GF-D8 (cell line): ENCODE results near the gene KLRC3.
A peak's percentile ranks its signal among the peaks of the same experiment; 100 is the strongest.
"Not testable (repeated sequence)": the region's sequence is repeated elsewhere in the genome, so short reads cannot be mapped to it uniquely, and the experiment has no call there.

ENCODE experiments used
- DNase-seq: peaks from one replicate; lab custom pipeline; 2025; lab: John Stamatoyannopoulos, UW

Gene KLRC3

DNA sequence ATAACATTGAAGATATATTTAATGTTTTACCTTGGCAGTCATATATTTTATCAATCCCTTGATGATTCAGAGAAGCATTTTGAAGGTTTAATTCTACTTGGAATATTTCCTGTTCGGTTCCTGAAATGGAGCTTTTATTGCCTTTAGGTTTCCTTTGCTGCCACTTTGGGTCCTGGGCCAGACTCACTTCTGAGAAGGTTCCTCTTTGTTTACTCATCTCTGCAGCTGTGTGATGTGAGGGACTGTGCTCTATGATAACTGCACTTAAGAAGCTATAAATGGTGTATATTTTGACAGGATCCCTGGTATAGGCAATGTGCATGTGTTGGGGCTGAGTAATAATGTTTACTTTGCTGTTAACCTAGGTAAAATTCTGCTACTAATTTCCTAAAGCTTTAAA, at the start of gene KLRC3:
Gene KLRC3 (minus strand): TSS at position 262 of the 400 bp plus-strand sequence. CDS start 45 bp downstream, at position 217.
- not testable (repeated sequence) for DNase-seq

DNA sequence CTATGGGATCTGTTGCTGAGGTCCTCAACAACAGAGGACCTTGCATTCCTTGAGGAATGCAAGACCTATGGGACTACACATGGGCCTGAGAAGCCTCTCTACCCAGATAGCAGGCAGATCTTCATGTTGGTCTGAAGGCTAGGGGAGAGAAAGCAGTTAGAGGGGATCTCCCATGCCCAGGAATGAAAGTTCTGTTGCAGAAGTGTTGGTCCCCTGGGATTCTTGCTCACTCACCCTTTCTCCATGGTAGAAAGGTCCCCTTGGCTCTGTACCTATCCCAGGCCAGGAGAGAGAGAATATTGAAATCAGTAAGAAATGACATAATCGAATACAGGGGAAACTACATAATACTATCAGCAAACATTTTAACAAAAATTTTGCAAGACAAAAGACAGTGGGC, 49.3 kb upstream of the KLRC3 start:
- no peak for DNase-seq

DNA sequence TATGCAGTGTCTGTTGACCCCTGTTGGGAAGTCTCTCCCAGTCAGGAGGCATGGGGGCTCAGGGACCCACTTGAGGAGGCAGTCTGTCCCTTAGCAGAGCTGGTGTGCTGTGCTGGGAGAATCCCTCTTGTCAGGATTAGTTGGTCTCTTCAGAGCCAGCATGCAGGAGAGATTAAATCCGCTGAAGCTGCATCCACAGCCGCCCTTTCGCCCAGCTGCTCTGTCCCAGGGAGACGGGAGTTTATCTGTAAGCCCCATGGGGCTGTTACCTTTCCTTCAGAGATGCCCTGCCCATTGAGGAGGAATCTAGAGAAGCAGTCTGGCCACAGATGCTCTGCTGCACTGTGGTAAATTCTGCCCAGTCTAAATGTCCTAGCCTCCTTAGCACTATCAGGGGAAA, 45.9 kb upstream of the KLRC3 start:
- no peak for DNase-seq

DNA sequence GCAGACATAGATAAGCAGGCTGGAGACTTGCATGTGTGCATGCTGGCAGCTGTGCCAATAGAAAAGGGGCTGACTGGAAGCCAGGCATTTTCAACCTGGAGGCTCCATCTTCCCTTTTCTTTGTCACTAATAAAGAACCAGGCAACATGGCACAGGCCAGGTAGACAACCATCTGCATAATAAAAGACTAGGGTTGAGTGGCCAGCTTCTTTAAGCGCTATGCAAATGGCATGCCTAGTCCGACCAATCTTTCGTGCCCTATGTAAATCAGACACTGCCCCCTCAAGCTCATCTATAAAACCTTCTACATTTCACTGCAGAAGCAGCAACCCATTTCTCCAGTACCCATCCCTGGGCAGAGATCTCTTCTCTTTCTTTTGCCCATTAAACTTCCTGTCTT, 37.4 kb upstream of the KLRC3 start:
- no peak for DNase-seq

DNA sequence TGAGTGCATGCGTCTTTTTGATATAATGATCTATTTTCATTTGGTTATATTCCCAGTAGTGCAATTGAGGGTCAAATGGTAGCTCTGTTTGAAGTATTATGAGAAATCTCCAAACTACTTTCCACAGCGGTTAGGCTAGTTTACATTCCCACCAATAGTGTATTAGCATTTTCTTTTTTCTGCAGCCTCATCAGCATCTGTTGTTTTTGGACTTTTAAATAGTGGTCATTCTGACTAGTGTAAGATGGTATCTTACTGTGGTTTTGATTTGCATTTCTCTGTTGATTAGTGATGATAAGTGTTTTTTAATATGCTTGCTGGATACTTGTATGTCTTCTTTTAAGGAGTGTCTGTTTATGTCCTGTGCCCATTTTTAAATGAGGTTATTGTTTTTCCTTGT, 36.5 kb upstream of the KLRC3 start:
- no peak for DNase-seq

DNA sequence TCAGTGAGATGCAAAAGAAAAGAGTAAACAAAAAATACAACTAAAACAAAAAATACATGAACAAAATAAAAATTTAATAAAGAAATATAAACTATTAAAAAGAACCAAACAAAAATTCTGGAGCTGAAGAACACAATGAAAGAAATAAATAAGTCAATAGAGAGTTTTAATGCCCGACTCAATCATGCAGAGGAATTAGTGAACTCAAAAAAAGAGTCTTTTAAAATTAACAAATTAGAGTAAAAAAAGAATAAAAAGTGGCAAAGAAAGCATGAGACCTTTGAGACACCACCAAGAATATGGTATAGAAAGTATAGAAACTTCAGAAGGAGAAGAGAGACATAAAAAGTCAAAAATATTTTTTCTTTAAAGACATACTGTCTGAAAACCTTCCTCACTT, 35.4 kb upstream of the KLRC3 start:
- no peak for DNase-seq

DNA sequence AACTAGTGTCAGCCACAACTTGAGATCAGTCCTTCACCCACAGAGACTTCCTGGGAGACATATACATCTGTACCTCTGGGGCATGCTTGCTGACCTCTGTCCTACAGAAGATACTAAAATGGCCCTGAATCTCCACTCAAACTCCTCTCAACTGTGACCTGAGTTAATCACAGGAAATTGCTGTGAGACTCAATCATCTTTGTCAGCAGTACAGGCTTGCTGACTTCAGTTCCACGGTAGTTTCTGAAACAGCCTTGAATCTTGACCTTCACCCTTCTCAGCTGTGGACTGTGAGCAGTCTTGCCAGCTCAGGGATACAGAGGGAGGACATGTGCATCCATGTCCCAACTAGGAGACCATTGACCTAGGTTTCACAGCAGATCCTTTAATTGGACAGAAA, 34.1 kb upstream of the KLRC3 start:
- DNase-seq: no peak

DNA sequence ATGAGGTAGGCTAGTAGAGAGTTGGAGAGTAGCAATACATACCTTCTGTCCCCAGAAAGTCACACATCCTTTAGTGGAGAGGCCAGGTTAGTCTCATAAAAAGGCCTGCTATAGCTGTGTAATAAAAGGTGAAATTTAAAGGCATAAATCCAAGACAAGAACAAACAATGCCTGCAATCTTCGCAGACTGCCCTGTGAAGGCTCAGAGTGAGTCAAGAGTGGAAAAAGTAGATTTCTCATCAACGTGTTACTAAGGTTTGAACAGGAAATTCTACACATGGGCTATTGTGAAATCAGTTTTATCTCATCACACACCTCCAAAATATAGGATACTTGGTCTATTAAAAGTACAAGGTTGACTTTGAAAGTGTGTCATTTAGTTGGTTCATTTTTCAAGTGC, 32.8 kb upstream of the KLRC3 start, which contains the start of gene KLRC1:
Gene KLRC1 (minus strand): TSS at position 222 of the 400 bp plus-strand sequence. CDS start 2,221 bp downstream, outside the sequence.
- no peak for DNase-seq

DNA sequence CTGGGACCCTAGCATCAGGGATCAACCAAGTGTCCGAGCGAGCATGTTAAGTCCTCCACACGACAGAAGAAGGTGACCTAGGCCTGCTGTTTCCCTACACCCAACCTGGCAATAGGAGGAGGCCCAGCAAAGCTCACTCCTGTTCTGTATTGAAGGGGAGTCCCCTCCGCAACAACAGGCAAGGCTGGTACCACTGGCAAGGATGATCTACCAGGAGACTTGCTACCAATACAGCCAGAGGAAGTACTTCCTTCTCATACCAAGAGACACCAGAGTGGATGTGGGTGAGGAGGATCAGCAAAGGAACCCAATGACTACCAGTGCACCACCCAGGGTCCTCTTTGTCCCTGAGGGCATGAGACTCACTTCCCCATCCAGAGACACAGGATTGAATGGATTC, 27.8 kb upstream of the KLRC3 start:
- no peak for DNase-seq

DNA sequence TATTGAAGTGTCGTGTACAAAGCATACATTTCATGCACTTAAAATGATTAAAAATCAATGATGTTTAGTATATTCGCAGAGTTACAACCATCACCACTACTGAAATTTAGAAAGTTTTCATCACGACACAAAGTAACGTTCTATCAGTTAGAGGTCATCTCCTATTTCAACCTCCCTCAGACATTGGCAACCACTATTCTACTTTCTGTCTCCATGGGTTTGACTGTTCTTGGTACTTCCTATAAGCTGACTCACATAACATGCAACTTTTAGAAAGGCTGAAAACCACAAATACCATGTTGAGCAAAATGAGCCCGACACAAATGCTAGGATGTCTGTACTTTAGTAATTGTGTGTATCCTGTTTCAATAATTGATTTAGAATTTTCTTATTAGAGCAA, 25.7 kb upstream of the KLRC3 start:
- DNase-seq: not testable (repeated sequence)

DNA sequence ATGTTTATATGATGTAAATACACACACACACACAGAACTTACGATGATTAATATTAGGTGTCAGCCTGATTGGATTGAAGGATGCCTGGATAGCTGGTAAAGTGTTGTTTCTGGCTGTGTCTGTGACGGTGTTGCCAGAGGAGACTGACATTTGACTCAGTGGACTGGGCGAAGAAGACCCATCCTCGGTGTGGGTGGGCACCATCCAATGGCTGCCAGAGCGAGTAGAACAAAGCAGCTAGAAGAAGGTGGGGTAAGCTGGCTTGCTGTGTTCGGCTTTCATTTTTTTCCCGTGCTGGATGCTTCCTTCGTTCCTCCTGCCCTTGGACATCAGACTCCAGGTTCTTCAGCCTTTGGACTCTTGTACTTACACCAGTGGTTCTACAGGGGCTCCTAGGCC, 20.7 kb upstream of the KLRC3 start:
- not testable (repeated sequence) for DNase-seq

DNA sequence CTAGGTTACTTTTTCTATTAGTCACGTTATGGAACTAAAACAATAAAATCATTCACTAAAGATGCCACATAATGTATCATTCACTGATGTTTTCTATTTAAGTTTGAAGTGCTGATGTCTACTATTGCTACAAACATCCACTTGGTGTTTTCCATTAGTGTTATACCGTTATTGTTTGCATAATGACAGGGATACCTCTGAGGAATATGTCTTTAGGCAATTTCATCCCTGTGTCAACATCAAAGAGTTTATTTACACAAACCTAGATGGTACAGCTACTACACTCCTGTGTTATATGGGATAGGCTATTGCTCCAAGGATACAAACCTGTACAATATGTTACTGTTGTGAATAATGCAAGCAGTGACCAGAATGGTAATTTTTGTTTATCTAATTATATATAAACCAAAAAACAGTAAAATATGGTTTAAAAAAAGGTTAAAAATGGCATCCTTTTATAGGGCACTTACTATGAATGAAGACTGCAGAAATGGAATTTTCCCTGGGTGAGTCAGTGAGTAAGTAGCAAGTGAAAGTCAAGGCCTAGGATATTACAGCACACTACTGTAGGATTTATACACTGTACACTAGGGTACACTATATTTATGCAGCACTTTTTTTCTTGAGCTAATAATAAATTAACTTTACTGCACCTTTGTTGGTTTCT, 19.3 kb upstream of the KLRC3 start:
- DNase-seq: not testable (repeated sequence)

DNA sequence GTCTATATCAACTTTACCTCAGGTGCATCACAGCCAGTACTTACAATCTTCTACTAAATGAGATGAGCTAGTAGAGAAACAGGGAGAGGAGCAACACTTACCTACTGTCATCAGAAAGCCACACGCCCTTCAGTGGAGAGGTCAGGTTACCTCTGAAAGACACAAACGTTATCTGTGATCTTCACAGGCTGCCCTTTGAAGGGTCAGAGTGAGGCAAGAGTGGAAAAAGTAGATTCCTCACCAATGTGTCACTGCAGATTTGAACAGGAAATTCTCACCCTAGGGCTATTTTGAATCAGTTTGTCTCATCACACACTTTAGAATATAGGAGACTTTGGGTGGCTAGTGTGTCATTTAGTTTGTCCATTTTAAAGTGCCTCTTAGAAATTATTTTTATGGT, 17.2 kb upstream of the KLRC3 start:
- not testable (repeated sequence) for DNase-seq

DNA sequence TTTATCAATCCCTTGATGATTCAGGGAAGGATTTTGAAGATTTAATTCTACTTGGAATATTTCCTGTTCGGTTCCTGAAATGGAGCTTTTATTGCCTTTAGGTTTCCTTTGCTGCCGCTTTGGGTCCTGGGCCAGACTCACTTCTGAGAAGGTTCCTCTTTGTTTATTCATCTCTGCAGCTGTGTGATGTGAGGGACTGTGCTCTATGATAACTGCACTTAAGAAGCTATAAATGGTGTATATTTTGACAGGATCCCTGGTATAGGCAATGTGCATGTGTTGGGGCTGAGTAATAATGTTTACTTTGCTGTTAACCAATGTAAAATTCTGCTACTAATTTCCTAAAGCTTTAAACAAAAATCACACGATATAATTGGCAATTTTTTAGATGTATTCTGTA, 15.4 kb upstream of the KLRC3 start, which contains the start of gene KLRC2:
Gene KLRC2 (minus strand): TSS at position 195 of the 400 bp plus-strand sequence. CDS start 24 bp downstream, at position 171.
- DNase-seq: peak; percentile 4

DNA sequence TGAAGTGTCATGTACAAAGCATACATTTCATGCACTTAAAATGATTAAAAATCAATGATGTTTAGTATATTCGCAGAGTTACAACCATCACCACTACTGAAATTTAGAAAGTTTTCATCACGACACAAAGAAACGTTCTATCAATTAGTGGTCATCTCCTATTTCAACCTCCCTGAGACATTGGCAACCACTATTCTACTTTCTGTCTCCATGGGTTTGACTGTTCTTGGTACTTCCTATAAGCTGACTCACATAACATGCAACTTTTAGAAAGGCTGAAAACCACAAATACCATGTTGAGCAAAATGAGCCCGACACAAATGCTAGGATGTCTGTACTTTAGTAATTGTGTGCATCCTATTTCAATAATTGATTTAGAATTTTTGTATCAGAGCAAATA, 10.2 kb upstream of the KLRC3 start:
- not testable (repeated sequence) for DNase-seq

DNA sequence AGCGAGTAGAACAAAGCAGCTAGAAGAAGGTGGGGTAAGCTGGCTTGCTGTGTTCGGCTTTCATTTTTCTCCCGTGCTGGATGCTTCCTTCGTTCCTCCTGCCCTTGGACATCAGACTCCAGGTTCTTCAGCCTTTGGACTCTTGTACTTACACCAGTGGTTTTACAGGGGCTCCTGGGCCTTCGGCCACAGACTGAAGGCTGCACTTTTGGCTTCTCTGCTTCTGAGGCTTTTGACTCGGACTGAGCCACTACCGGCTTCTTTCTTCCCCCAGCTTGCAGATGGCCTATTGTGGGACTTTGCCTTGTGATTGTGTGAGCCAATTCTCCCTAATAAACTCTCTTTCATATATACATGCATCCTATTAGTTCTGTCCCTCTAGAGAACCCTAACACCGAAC, 5.5 kb upstream of the KLRC3 start:
- DNase-seq: not testable (repeated sequence)

DNA sequence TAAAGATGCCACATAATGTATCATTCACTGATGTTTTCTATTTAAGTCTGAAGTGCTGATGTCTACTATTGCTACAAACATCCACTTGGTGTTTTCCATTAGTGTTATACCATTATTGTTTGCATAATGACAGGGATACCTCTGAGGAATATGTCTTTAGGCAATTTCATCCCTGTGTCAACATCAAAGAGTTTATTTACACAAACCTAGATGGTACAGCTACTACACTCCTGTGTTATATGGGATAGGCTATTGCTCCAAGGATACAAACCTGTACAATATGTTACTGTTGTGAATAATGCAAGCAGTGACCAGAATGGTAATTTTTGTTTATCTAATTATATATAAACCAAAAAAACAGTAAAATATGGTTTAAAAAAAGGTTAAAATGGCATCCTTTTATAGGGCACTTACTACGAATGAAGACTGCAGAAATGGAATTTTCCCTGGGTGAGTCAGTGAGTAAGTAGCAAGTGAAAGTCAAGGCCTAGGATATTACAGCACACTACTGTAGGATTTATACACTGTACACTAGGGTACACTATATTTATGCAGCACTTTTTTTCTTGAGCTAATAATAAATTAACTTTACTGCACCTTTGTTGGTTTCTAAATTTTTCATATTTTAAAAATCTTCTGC, 4.0 kb upstream of the KLRC3 start:
- not testable (repeated sequence) for DNase-seq

DNA sequence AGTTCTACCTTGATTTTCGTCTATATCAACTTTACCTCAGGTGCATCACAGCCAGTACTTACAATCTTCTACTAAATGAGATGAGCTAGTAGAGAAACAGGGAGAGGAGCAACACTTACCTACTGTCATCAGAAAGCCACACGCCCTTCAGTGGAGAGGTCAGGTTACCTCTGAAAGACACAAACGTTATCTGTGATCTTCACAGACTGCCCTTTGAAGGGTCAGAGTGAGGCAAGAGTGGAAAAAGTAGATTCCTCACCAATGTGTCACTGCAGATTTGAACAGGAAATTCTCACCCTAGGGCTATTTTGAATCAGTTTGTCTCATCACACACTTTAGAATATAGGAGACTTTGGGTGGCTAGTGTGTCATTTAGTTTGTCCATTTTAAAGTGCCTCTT, 1.8 kb upstream of the KLRC3 start:
- not testable (repeated sequence) for DNase-seq

DNA sequence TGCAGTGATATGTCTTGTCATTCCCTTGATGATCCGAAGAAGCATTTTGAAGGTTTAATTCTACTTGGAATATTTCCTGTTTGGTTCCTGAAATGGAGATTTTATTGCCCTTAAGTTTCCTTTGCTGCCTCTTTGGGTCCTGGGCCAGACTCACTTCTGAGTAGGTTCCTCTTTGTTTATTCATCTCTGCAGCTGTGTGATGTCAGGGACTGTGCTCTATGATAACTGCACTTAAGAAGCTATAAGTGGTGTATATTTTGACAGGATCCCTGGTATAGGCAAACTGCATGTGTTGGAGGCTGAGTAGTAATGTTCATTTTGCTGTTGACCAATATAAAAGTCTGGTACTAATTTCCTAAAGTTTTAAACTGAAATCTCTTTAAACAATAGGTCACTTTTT, 11.0 kb downstream of the KLRC3 start, which contains the start of gene KLRC4:
Gene KLRC4 (minus strand): TSS at position 366 of the 400 bp plus-strand sequence. CDS start 182 bp downstream, at position 184.
- DNase-seq: peak; percentile 33

DNA sequence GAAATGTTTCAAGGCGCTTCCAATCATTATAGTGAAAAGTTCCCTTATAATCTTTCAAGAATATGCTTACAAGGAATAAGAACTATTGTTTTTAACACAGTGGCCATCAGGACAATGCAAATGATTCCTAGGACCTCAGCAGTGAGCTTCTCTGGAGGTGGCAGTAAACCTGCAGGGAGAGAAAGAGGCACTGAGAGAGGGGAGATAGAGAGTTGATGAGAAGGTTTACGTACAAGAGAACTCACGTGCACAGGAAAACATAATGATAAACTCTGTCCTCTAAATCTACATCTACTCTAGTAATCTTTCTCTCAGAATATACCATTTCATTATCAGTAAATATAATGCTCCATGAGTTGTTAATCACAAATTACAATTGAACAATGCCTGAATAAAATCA, 11.6 kb downstream of the KLRC3 start:
- no peak for DNase-seq

DNA sequence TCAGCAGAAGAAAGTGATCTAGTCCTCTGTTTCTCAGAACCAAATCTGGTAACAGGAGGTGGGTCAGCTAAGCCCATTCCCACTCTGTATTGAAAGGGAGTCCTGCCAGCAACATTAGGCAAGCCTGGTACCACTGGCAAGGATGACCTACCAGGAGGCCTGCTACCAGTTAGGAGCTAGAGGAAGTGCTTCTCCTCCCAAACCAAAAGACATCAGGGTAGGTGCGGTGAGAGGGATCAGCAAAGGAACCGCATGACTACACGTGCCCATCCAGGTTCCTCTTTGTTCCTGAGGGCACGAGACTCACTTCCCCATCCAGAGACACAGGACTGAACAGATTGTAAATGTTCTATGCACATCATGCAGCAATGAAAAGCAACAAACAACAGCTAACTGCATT, 13.7 kb downstream of the KLRC3 start:
- no peak for DNase-seq

DNA sequence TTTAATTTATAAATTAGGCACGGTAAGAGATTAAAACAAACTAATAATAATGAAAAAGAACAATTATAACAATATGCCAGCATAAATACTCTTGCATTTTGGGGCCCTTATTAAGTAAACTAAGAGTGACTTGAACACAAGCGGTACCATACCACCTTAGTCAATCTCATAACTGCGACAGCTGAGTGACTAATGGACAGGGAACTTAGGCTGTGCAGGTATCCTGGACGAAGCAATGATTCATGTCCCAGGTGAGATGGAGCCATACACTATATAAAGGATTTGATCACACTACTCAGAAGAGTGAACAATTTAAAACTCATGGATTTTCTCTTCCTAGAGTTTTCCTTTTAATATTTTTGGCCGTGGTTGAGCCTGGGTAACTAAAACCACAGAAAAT, 15.1 kb downstream of the KLRC3 start:
- DNase-seq: no peak

DNA sequence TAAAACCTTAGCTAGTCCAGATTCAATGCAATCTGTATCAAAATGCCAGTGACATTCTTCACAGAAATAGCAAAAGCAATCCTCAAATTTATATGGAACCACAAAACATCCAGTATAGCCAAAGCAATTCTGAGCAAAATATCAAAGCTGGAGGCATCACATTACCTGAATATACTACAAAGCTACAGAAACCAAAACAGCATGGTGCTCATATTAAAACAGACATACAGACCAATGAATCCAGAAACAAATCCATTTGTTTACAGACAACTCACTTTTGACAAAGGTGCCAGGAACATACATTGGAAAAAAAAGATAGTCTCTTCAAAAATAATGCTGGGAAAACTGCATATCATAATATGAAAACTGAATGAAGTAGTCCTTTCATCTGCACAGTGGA, 15.6 kb downstream of the KLRC3 start:
- DNase-seq: no peak
